HCT116 (cell line): Measurements from ENCODE around the gene TASL.
A peak's percentile ranks its signal among the peaks of the same experiment; 100 is the strongest.

Experiments
- ELF1 ChIP-seq: IDR thresholded peaks from 2 replicates; pipeline ENCODE4 v1.6.1; 2012; ENCODE audit warnings: low read depth, borderline replicate concordance
- EZH2phosphoT487 ChIP-seq: fragments of 200-600 bp; IDR thresholded peaks from 2 replicates; pipeline ENCODE4 v1.6.1; 2018; ENCODE audit warnings: antibody characterized with exemption, borderline replicate concordance
- MAX ChIP-seq: IDR thresholded peaks from 2 replicates; pipeline ENCODE4 v1.6.1; 2012
- POLR2A ChIP-seq: IDR thresholded peaks from 2 replicates; pipeline ENCODE4 v1.7.0; 2011; ENCODE audit warnings: borderline replicate concordance; ENCODE audit not compliant: insufficient read depth, insufficient read length; ENCODE audit errors: extremely low read depth
- SIN3A ChIP-seq: IDR thresholded peaks from 2 replicates; pipeline ENCODE4 v1.6.1; 2012; ENCODE audit warnings: low read depth
- YY1 ChIP-seq: IDR thresholded peaks from 2 replicates; pipeline ENCODE4 v1.6.1; 2011; ENCODE audit warnings: low read length, low read depth, moderate library complexity, mild to moderate bottlenecking; ENCODE audit not compliant: insufficient replicate concordance; ENCODE audit errors: extremely low read depth
- TF ChIP-seq, protein P1 (sequence below), 3 experiments: fragments of 200-600 bp in 1 of 3; sonication (generic) in 1 of 3; IDR thresholded peaks in 2 of 3; conservative IDR thresholded peaks in 1 of 3; 2 replicates each; pipeline ENCODE4 v1.5.1; 2012 to 2017; ENCODE audit warnings: low read depth in 2 of 3, low read length in 2 of 3, antibody characterized with exemption in 1 of 3, borderline replicate concordance in 1 of 3, control low read depth in 1 of 3, mild to moderate bottlenecking in 1 of 3, mixed read lengths in 1 of 3, mixed run types in 1 of 3, moderate library complexity in 1 of 3; ENCODE audit not compliant: insufficient read depth in 1 of 3

DNA sequence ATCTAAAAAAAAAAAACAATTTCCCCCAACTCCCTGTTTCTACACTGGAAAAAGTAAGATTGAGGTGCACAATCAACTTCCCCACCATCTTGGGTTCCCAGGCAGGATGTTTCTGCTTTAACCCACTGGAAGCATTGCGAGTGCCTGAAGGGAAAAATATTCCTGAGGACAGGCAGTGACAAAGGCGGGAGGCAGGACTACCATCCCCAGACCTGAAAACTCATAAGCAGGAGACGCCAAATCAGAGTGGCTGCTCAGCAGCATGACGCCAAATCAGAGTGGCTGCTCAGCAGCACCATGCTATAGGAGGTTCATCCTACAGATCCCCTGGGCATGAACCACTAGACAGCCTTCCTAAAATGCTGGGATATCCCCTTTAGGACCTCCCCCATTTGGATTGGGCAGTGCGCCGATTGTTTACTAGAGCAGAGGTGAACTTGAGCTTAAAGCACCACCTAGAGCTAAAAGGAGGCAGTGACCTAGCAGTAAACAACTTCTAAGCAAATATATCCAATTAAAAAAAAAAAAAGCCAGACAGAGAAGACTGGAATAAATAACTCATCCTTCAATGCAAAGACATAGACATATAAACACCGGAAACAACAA is 40.7 kb upstream of the TASL start:
- TF ChIP-seq, protein P1, sequence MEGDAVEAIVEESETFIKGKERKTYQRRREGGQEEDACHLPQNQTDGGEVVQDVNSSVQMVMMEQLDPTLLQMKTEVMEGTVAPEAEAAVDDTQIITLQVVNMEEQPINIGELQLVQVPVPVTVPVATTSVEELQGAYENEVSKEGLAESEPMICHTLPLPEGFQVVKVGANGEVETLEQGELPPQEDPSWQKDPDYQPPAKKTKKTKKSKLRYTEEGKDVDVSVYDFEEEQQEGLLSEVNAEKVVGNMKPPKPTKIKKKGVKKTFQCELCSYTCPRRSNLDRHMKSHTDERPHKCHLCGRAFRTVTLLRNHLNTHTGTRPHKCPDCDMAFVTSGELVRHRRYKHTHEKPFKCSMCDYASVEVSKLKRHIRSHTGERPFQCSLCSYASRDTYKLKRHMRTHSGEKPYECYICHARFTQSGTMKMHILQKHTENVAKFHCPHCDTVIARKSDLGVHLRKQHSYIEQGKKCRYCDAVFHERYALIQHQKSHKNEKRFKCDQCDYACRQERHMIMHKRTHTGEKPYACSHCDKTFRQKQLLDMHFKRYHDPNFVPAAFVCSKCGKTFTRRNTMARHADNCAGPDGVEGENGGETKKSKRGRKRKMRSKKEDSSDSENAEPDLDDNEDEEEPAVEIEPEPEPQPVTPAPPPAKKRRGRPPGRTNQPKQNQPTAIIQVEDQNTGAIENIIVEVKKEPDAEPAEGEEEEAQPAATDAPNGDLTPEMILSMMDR (IDR thresholded peaks at IDR 0.05 in 2 of 3, conservative IDR thresholded peaks at IDR 0.05 in 1 of 3; ENCODE audit: borderline replicate concordance in 1 of 3, insufficient read depth in 1 of 3, low read depth in 2 of 3, low read length in 2 of 3), result 0 out of 6 replicates have a peak, but pooled peaks of 1 of the 3 experiments have one; percentile 14
- no peak for TF ChIP-seq MAX
- TF ChIP-seq POLR2A, result no peak
- TF ChIP-seq ELF1, result no peak
- no peak for TF ChIP-seq EZH2phosphoT487
- no peak for TF ChIP-seq SIN3A
- no peak for TF ChIP-seq YY1
